ENCODE measurements around the gene SLC25A43. TPM values are rescaled to one million over a fixed set of nuclear protein-coding genes. Genes with fewer than 3 reads are reported as not detected.

The SLC25A43 gene
- total and polyA plus RNA-seq, 2 of the 8 experiments (the other 6 are each of a cell fraction or from before 2014, with no cell fraction given), result 3.1 to 5.8 TPM

DNA sequence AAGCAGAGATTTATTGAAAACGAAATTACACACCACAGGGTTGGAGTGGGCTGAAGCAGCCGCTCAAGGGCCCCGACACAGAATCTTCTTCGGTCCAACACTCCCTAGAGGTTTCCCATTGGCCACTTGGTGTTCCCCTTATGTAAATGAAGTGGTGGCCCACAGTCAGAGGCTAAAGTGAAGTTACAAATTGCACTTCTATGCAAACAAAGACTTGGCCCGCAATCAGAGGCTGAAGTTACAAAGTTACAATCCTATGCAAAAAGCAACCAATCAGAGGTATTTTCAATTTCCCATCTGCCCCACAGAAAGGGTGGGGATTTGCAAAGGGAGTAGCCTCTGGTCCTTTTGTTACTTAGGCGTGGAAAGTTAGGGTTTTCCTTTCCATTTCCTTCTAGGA is 35.7 kb upstream of the SLC25A43 start (continued):
- TF ChIP-seq TCF12 (IDR thresholded peaks at IDR 0.05; ENCODE audit: low read depth, low read length), result no peak
- TF ChIP-seq, protein P1, sequence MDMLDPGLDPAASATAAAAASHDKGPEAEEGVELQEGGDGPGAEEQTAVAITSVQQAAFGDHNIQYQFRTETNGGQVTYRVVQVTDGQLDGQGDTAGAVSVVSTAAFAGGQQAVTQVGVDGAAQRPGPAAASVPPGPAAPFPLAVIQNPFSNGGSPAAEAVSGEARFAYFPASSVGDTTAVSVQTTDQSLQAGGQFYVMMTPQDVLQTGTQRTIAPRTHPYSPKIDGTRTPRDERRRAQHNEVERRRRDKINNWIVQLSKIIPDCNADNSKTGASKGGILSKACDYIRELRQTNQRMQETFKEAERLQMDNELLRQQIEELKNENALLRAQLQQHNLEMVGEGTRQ (IDR thresholded peaks at IDR 0.05; ENCODE audit: low read length), result no peak
- no peak for TF ChIP-seq KDM1A (IDR thresholded peaks at IDR 0.05; ENCODE audit: borderline replicate concordance, low read length)
- TF ChIP-seq CHD2 (IDR thresholded peaks at IDR 0.05; ENCODE audit: low read length), result no peak
- no peak for TF ChIP-seq ASH2L (IDR thresholded peaks at IDR 0.05; ENCODE audit: low read length)
- TF ChIP-seq, protein P2, sequence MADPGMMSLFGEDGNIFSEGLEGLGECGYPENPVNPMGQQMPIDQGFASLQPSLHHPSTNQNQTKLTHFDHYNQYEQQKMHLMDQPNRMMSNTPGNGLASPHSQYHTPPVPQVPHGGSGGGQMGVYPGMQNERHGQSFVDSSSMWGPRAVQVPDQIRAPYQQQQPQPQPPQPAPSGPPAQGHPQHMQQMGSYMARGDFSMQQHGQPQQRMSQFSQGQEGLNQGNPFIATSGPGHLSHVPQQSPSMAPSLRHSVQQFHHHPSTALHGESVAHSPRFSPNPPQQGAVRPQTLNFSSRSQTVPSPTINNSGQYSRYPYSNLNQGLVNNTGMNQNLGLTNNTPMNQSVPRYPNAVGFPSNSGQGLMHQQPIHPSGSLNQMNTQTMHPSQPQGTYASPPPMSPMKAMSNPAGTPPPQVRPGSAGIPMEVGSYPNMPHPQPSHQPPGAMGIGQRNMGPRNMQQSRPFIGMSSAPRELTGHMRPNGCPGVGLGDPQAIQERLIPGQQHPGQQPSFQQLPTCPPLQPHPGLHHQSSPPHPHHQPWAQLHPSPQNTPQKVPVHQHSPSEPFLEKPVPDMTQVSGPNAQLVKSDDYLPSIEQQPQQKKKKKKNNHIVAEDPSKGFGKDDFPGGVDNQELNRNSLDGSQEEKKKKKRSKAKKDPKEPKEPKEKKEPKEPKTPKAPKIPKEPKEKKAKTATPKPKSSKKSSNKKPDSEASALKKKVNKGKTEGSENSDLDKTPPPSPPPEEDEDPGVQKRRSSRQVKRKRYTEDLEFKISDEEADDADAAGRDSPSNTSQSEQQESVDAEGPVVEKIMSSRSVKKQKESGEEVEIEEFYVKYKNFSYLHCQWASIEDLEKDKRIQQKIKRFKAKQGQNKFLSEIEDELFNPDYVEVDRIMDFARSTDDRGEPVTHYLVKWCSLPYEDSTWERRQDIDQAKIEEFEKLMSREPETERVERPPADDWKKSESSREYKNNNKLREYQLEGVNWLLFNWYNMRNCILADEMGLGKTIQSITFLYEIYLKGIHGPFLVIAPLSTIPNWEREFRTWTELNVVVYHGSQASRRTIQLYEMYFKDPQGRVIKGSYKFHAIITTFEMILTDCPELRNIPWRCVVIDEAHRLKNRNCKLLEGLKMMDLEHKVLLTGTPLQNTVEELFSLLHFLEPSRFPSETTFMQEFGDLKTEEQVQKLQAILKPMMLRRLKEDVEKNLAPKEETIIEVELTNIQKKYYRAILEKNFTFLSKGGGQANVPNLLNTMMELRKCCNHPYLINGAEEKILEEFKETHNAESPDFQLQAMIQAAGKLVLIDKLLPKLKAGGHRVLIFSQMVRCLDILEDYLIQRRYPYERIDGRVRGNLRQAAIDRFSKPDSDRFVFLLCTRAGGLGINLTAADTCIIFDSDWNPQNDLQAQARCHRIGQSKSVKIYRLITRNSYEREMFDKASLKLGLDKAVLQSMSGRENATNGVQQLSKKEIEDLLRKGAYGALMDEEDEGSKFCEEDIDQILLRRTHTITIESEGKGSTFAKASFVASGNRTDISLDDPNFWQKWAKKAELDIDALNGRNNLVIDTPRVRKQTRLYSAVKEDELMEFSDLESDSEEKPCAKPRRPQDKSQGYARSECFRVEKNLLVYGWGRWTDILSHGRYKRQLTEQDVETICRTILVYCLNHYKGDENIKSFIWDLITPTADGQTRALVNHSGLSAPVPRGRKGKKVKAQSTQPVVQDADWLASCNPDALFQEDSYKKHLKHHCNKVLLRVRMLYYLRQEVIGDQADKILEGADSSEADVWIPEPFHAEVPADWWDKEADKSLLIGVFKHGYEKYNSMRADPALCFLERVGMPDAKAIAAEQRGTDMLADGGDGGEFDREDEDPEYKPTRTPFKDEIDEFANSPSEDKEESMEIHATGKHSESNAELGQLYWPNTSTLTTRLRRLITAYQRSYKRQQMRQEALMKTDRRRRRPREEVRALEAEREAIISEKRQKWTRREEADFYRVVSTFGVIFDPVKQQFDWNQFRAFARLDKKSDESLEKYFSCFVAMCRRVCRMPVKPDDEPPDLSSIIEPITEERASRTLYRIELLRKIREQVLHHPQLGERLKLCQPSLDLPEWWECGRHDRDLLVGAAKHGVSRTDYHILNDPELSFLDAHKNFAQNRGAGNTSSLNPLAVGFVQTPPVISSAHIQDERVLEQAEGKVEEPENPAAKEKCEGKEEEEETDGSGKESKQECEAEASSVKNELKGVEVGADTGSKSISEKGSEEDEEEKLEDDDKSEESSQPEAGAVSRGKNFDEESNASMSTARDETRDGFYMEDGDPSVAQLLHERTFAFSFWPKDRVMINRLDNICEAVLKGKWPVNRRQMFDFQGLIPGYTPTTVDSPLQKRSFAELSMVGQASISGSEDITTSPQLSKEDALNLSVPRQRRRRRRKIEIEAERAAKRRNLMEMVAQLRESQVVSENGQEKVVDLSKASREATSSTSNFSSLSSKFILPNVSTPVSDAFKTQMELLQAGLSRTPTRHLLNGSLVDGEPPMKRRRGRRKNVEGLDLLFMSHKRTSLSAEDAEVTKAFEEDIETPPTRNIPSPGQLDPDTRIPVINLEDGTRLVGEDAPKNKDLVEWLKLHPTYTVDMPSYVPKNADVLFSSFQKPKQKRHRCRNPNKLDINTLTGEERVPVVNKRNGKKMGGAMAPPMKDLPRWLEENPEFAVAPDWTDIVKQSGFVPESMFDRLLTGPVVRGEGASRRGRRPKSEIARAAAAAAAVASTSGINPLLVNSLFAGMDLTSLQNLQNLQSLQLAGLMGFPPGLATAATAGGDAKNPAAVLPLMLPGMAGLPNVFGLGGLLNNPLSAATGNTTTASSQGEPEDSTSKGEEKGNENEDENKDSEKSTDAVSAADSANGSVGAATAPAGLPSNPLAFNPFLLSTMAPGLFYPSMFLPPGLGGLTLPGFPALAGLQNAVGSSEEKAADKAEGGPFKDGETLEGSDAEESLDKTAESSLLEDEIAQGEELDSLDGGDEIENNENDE (IDR thresholded peaks at IDR 0.05; ENCODE audit: insufficient replicate concordance, low read length), result no peak
- TF ChIP-seq GTF2F1 (IDR thresholded peaks at IDR 0.05; ENCODE audit: borderline replicate concordance, low read depth, low read length), result no peak
